Measurements from ENCODE around the gene CALHM1. TPM values are rescaled to one million over a fixed set of nuclear protein-coding genes. Genes with fewer than 3 reads are reported as not detected.

Gene CALHM1
- total RNA-seq, 1 experiment from 2014 or later: not detected

DNA sequence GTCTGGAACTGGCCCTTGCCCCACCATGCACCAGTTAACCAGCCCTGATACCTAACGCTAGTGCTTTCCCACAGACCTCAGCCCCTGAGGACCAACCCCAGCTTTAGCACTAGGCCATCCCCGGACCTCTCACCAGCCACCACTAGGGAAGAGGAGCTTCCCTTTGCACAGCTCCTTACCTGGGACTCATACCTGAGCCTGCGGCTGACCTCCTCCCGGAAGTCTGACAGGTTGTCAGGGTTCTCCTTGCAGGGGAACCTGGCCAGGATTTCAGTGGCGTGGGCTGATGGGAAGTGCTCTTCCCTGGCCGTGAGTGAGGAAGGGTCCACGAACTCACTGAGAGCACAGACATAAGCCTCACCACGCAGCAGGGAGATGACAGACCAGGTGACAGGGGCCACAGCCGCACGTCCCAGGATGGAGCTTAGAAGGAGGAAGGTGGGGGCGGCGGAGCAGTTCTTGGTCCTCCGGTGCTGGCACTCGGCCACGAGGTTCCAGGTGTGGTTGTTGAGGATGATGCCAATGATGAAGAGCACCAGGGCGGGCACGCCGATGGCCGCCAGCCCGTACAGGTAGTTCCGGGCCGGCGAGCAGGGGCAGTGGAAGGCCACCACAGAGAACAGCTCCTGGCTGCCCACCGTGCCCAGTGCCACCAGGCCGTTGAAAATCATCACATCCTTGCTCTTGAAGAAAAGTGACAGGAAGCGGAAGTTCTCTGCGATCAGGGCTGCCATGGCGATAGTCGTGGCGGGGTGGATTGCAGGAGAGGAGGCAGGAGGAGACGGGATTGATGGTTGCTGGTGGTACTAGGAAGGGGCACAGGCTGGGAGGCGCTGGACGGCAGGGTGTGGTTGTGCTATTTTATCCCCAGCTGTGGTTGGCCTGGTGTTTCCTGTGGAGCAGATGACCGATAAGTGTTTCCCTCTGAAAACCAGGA is 9.2 kb downstream of the CALHM1 start:
- Mint-ChIP-seq H3K36me3 (ENCODE audit: insufficient read depth, unreplicated experiment) (peaks cover 22% of the 10 kb centered on the region), H3K4me3 (ENCODE audit: unreplicated experiment) (no peak overlapping the region), H3K27ac (ENCODE audit: unreplicated experiment) (no peak overlapping the region), H3K4me1 (ENCODE audit: low read depth, unreplicated experiment) (no peaks in the 10 kb centered on the region), H3K9me3 (ENCODE audit: unreplicated experiment) (no peaks in the 10 kb centered on the region), H3K27me3 (ENCODE audit: insufficient read depth, unreplicated experiment) (no peaks in the 10 kb centered on the region)
- intact Hi-C loops (cut with micrococcal nuclease; ENCODE audit: unreplicated experiment): loop anchor here (5.0 kb wide), 1 partner anchor 38 kb away; no protein-coding TSS in a partner anchor
- no TSS peak for BruUV-seq (replicated peaks)
- CTCF ChIA-PET: no interaction called here
- Histone ChIP-seq H3K9me3 (no peaks in the 10 kb centered on the region), H3K4me1 (peaks cover 5% of the 10 kb centered on the region; the same call in 1 of the 2 replicates), H3K36me3 (ENCODE audit: control insufficient read depth, insufficient read depth, low read length) (peaks cover 2% of the 10 kb centered on the region; the same call in 1 of the 2 replicates), H3K27me3 (replicated peaks; ENCODE audit: control insufficient read depth, insufficient read depth, low read length) (no peaks in the 10 kb centered on the region), H3K4me3 (ENCODE audit: low read depth, low read length) (no peak overlapping the region)
- no peak for DNase-seq
- POLR2A ChIA-PET: no interaction called here
- TF ChIP-seq CTCF (IDR thresholded peaks at IDR 0.05; ENCODE audit: insufficient read depth in 1 of 2, low read depth in 1 of 2, low read length in 1 of 2, severe bottlenecking in 1 of 2, unreplicated experiment in 1 of 2): no peak

- H3K4me3 Mint-ChIP-seq (ENCODE audit: unreplicated experiment): no peak overlapping the region
- Histone ChIP-seq H3K4me1 (peaks cover 5% of the 10 kb centered on the region; the same call in 1 of the 2 replicates), H3K27me3 (replicated peaks; ENCODE audit: control insufficient read depth, insufficient read depth, low read length) (no peaks in the 10 kb centered on the region), H3K36me3 (ENCODE audit: control insufficient read depth, insufficient read depth, low read length) (peaks cover 2% of the 10 kb centered on the region), H3K4me3 (ENCODE audit: low read depth, low read length) (no peak overlapping the region), H3K9me3 (no peaks in the 10 kb centered on the region)
- no peak for DNase-seq
- H3K27me3 Mint-ChIP-seq (ENCODE audit: insufficient read depth, unreplicated experiment): no peaks in the 10 kb centered on the region
- H3K27ac Mint-ChIP-seq (ENCODE audit: unreplicated experiment): no peak overlapping the region
- BruUV-seq (replicated peaks): no TSS peak
- no peak for TF ChIP-seq CTCF (IDR thresholded peaks at IDR 0.05; ENCODE audit: insufficient read depth in 1 of 2, low read depth in 1 of 2, low read length in 1 of 2, severe bottlenecking in 1 of 2, unreplicated experiment in 1 of 2)
- H3K9me3 Mint-ChIP-seq (ENCODE audit: unreplicated experiment): no peaks in the 10 kb centered on the region
- H3K4me1 Mint-ChIP-seq (ENCODE audit: low read depth, unreplicated experiment): no peaks in the 10 kb centered on the region
- intact Hi-C loops (cut with micrococcal nuclease; ENCODE audit: unreplicated experiment): no loop called here
- ChIA-PET CTCF (interaction anchor here (0.7 kb wide), 1 partner anchor 72 kb away, joined by 4 read pairs; no protein-coding TSS in a partner anchor), POLR2A (no interaction called here)
- peaks cover 27% of the 10 kb centered on the region for H3K36me3 Mint-ChIP-seq (ENCODE audit: insufficient read depth, unreplicated experiment)
Measured at GRCh38 chr10:103448746-103449145, 10.0 kb downstream of the CALHM1 start.

DNA sequence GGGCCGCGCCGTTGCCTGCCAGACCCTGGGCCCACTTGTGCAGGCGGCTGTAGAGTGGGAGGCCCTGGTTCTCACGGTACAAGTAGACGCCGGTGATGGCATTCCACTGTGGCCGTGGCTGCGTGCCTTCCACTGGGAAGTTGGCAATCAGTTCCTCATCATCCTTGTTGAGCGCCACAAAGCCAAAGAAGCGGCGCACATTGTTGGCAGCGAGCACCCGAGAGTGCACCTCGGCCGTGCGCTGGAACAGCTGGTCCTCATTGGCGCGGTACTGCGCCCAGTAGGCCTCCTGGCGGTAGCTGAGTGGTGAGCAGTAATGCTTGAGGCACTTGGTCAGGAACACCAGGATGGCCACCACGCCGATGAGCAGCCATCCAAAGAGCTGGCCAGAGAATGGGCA is 11.5 kb downstream of the CALHM1 start:
- CTCF ChIA-PET: no interaction called here
- no peak overlapping the region for H3K27ac Mint-ChIP-seq (ENCODE audit: unreplicated experiment)
- H3K4me3 Mint-ChIP-seq (ENCODE audit: unreplicated experiment): no peak overlapping the region
- no peaks in the 10 kb centered on the region for H3K9me3 Mint-ChIP-seq (ENCODE audit: unreplicated experiment)
- no peaks in the 10 kb centered on the region for H3K27me3 Mint-ChIP-seq (ENCODE audit: insufficient read depth, unreplicated experiment)
- peaks cover 4% of the 10 kb centered on the region for H3K36me3 ChIP-seq (ENCODE audit: control insufficient read depth, insufficient read depth, low read length)
- peaks cover 5% of the 10 kb centered on the region; the same call in 1 of the 2 replicates for H3K4me1 ChIP-seq
- POLR2A ChIA-PET: no interaction called here
- H3K36me3 Mint-ChIP-seq (ENCODE audit: insufficient read depth, unreplicated experiment): peaks cover 41% of the 10 kb centered on the region
- no peak overlapping the region for H3K4me3 ChIP-seq (ENCODE audit: low read depth, low read length)
- H3K9me3 ChIP-seq: no peaks in the 10 kb centered on the region
- H3K27me3 ChIP-seq (replicated peaks; ENCODE audit: control insufficient read depth, insufficient read depth, low read length): no peaks in the 10 kb centered on the region
- BruUV-seq (replicated peaks): no TSS peak
- intact Hi-C loops (cut with micrococcal nuclease; ENCODE audit: unreplicated experiment): no loop called here
- TF ChIP-seq CTCF (IDR thresholded peaks at IDR 0.05; ENCODE audit: insufficient read depth in 1 of 2, low read depth in 1 of 2, low read length in 1 of 2, severe bottlenecking in 1 of 2, unreplicated experiment in 1 of 2): no peak
- DNase-seq: no peak
- H3K4me1 Mint-ChIP-seq (ENCODE audit: low read depth, unreplicated experiment): no peaks in the 10 kb centered on the region
